Measurements from ENCODE around the gene TSR3.

DNA sequence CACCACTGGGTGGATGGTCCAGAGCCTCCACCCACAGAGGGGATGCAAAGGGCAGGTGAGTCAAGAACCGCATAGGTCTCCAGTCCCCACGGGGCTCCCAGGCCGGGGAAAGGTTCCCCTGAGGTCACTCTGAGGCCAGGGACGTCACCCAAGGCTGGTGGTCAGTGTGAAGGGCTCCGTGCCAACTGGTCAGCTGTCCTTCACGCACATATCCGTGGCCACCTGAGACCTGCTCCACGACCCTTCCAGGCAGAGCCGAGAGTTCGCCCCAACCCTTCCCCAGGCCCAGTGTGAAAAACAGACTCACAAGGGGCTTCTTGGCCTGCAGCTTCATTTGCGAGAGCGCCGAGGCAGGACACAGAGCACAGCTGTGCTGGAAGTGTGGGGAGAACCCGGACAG, 2.8 kb downstream of the TSR3 start:
- TF ChIP-seq CTCF (IDR thresholded peaks at IDR 0.05; ENCODE audit: insufficient read depth, low read length) (no peak), SPI1 (IDR thresholded peaks at IDR 0.05; ENCODE audit: borderline replicate concordance, low read depth) (no peak), REST (IDR thresholded peaks at IDR 0.05; ENCODE audit: insufficient replicate concordance, low read depth) (no peak), POLR2AphosphoS5 (IDR thresholded peaks at IDR 0.05; ENCODE audit: low read depth) (no peak), GABPA (IDR thresholded peaks at IDR 0.05; ENCODE audit: low read depth) (no peak)

All from HL-60 (cell line).